EL (cell line): ENCODE measurements around the gene SPHKAP.
"Not testable (repeated sequence)": the region's sequence is repeated elsewhere in the genome, so short reads cannot be mapped to it uniquely, and the experiment has no call there.

Experiments used
- DNase-seq: peaks from one replicate; pipeline ENCODE4 v3.0.0-alpha.2; 2016

SPHKAP gene

DNA sequence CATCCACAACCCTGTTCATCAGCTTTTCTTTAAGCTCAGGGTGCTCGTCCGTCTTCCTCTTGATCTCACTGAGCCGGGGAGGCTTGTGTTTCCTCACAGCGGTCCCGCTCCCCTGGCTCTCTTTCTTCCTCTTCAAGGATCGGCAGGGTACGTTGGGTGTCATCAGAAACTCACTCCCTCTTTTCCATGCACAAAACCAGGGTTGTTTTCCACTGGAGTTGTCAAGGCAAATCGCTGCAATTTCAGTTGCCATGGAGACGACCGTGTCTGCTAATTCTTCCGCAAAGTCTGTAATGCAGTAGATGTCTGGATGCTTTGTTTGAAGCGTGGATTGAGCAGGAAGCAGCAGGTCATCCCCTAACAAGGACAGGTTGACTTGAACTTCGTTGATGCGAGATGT lies 163.7 kb downstream of the SPHKAP start:
- no peak for DNase-seq

DNA sequence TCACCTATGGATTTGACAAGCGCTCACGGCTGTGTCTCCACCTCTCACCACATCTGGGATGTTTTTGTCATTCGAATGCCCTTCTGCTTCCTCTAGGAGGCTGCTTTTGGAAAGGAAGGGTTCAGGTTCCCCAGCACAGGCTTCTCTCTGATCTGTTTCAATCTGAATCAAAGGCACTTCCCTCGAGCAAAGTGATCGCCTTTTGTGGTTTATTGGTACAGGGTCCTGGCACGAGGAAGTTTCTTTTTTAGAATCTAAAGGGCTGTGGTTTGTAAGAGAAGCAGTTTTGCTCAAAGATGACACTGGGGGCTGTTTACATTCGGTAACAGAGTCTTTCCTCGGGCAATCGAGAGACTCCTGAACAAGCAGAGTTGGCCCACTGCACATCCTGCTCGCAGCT lies 165.1 kb downstream of the SPHKAP start:
- DNase-seq = no peak

DNA sequence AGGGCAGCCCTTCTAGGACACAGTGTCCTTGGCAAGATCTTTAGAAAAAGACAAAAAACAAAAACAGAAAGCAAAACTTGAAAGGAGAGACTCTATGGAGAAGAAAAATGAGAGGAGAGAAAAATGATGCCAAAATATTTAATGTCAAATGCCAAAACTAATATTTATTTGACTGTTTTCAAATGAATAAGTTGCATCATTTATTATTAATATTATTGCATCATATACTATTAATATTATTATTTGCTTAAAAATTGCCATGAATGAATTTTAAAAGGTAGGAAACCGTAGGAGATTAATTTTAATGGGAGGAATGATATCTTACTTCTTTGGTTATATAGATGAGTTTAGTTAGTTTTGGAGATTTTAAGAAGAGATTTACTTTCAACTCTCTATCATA lies 165.7 kb downstream of the SPHKAP start:
- no peak for DNase-seq

DNA sequence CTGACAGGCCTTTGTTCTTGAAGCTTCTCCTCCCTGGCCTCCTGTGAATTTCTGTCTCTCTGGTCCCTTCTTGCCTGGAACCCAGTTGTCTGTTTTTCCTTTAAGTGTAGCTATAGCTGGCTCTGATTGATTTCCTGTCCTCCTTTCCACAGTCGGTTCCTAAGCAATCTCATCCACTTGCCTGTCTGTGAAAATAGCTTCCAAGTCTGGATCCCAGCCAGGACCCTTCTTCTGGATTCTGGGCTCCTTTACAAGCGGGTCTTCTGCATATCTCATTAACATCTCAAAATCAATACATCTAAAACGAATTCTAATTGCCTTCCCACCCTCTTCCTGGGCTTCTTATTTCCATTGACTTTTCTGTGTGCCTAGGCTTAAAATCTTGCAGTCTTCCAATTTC lies 185.1 kb downstream of the SPHKAP start:
- DNase-seq = no peak

DNA sequence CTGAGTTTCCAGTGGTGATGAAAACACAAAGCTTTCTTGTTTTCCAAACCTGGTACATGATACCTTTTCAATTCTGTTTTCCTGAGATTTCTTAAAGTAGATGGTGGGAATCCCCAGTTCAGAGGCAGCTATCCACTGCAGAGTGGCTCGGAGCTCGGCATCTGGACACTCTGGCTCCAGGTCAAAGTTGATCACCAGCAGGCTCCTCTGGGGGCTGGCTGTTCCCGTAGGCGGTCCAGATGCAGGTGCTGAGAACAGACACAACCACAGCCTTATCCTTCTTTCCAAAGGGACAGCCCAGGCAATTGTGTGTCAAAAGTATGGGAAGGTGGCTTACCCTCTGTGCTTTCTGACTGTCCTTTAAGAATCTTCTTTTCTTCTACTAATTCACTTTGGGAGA lies 190.6 kb downstream of the SPHKAP start:
- DNase-seq = no peak

DNA sequence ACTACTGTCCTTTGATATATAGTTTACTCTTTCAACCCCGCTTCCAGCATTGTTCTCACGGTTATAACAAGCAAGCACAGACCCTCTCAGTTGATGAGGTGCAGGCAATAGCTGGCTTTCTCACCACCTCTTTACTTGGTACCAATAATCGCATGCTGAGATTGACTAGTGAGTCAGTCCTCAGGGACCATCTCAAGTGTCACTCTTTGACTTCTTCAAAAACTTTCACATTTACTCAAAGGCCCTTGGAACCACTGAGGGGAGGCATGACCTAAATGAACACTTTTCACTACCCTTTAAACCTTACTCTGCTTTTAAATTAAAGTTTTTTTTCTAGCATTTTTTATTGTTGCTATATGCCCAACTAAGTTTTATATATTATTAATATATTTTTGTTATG lies 208.2 kb downstream of the SPHKAP start:
- no peak for DNase-seq

DNA sequence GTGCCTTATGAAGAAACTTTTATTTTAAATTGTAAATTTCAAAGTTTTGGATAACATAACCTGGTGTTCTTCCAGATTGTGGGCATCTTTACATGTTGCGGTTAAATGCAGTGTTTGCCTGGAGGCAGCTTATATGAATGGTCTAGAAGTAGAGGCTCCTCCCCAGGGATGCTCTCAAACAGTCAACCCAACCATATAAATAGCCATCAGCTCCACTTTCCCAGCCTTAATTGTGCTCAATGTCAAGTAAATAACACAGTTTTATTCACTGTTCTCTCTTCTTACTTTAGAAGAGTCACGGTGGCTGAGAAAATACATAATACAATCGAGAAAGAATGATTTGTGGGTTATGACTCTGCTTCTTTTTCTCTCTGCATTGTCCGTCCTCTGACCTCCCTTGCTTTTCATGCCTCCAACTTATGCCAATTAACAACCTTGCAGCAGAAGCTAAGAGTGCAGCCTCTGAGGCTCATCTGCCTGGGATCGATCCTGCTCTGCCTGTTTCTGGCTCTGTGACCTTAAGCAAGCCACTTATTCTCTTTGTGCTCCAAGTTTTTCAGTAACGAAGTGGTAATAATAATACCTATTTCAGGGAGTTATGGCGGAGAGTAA lies 209.8 kb downstream of the SPHKAP start:
- DNase-seq = no peak

DNA sequence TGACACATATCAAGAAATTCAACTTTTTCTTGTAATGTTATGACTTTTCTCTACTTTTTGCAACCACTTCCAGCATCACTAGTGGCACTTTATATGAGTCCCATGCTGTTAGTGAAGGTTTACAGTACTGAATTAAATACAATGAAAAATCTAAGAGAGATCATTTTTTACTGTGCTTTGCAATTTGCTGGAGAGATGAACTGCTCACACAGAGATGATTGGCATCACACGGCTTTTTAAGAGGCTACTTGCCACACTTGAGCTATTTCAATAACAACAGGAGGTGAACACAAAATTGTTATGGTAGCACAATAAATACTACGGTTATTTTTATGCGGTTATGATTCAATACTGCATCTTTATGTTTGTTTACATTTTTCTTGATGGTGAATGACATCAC lies 221.2 kb downstream of the SPHKAP start:
- no peak for DNase-seq

DNA sequence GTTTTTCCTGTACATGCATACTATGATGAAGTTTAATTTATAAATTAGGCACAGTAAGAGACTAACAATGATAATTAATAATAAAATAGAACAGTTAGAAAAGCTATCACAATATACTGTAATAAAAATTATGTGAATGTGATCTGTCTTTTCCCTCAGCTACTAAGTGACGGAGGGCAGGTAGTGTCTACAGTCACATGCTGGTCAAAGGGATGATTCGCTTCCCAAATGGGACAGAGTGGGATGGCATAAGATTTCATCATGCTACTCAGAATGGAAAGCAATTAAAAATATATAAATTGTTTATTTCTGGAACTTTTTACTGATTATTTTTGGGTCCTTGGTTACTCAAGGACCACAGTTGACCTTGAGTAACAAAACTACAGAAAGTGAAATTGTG lies 238.5 kb downstream of the SPHKAP start:
- no peak for DNase-seq

DNA sequence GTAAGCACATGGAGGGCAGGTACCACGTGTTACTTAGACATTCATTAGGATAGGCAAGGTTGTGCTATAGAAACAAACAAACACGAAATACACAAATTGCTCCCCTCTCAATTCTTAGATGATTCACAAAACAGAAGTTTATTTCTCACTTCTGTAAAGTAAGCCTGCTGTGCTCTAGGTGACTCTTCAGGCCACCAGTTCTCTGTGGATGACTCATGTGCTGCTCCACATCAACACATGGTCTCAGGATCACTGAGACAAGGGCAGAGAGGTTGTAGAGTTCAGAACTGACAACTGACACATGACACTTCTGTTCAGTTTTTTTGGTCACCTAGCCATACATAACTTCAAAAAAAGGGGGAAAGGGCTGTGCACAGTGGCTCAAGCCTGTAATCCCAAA lies 239.5 kb downstream of the SPHKAP start:
- DNase-seq = peak; percentile 26

DNA sequence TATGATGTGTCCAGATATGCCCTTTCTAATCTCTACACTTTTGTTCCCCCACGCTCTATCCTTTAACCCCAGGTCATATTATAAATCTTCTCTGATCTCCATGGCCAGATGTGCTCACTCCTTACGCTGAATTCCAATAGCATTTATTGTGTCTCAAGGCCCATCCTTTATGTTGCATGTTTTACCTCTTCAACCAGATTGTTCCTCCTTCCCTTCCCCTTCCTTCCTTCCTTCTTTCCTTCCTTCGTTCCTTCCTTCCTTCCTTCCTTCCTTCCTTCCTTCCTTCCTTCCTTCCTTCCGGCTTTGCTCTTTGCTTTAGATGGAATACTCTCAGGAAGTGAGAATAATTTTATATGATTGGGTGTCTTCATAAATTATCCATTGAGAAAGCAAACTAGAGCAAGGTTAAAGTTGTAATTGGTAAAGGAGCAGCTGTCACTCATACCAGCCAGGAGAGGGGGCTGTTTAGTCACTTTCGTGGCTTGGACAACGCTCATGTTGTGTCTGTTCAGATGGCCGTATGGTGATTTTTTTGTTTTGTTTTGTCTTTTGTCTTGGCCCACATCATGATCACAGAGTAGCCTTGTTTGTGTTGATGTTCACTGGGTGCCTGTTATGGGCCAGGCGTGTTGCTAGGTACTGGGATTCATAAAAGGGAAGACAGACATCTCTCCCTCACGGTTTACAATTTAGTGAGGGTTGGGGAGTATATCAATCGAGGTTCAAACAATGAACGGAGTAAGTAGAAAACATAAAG lies 242.0 kb downstream of the SPHKAP start:
- peak; percentile 65 for DNase-seq

DNA sequence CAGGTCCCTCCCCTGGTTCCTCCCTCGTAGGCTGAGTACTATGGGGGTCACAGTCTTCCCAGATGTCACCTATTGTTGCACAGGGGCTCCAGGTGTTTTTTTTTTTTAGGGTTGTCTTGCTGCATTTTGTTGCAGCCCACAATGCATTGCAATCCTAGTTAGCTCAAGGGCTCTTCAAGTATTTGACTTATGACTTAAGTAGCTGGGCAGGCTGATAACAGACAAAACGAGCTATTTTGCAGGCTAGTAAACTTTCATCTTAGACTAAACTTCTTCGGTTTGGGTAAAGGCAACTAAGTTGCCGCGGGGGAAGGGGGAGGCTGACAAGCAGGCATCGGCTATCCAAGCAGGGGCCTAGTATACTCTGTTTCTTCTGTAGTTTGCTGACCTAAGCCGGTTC lies 245.2 kb downstream of the SPHKAP start:
- not testable (repeated sequence) for DNase-seq

DNA sequence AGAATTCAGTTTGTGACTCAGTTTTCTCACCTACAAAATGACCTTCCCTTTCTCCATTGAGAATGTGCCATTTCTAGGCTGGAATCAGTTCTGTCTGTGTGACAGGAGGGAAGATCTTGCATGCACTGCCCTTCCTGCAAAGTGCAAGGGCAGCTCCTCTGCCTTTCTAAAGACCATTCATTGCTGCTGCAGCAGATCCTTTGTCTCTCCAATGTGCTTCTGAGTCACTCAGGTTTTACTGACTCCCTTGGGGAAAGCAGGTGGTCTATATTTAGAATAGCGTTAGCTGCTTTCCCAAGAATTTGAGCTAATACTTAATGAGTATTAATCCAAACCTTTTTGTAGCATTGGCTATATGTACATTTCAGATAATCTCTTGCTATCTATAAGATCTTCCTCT lies 247.6 kb downstream of the SPHKAP start:
- DNase-seq = no peak

DNA sequence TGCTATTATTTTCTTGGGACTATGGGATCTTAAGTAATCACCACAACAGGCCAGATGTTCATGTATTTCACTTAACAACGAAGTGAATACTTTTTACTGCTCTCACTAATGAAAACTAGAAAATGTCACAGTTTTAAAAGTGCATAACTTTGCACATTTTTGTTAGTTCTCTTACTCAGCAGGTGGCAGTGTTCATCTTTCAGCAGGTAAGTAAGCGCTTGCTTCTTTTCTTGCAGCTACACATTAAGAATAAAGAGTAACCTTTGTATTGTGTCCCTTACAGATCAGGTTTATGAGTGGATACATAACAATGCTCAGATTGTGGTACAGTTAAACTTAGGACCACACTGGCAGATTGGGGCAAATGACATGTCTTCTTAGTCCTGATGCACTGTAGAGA lies 249.1 kb downstream of the SPHKAP start:
- DNase-seq = no peak

DNA sequence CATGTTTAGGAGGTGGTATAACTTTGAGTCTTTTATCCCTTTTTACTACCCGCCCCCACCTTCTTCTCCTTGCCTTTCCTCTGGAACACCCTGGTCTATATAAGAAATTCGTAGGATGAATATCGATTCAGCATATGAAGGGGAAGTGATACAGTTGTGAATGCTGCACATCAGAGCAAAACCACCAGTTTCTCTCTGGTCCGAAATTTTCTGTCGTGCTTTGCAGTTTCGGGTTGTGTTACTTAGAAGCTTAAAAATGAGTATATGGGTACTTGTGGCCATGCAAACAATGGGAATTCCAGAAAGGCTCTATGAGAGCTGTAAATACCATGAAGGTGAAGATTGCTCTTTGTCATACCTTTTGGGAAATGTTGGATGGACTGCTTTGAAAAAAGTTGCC lies 249.5 kb downstream of the SPHKAP start:
- no peak for DNase-seq
